ENCODE data around the gene FYTTD1. TPM values are rescaled to one million over a fixed set of nuclear protein-coding genes. Genes with fewer than 3 reads are reported as not detected.

FYTTD1 gene
- total and polyA plus RNA-seq, 2 of the 4 experiments (the other 2 are of a cell fraction) = 20.4 to 50.2 TPM

DNA sequence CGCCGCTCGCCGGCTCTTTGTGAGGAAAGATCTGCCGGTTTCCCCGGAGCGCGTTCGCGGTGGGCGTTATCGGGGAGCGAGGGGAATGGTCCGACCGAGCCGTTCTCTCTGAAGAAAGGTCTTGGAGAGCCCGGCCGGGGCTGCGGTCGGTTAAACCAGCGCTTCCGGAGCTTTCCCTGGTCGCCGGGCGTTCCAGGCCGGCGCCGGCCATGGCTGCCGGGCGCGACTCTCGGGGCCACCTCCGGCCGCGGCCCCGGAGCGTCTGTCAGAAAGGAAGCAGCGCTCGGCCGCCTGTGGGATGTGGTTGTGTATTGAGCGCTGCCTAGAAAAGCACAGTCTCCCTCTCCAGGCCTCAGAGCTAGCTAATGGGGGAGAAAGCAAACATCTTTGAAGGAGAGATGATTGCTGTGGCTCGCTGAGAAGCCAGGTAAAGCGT is 731 bp downstream of the FYTTD1 start:
- Histone ChIP-seq H3K79me1 (ENCODE audit: low read depth in 1 of 2, low read length in 2 of 2) (peaks cover 7 to 23% of the 10 kb centered on the region in 2 experiments; a peak in 3 of 4 replicates), H2BK15ac (ENCODE audit: low read depth, low read length) (0 out of 3 replicates have a peak overlapping the region, but pooled peaks have one; percentile 37), H3K56ac (ENCODE audit: extremely low read depth, insufficient read depth, low read length) (peak overlapping the region; percentile 73; the same call in 1 of the 2 replicates), H4K91ac (ENCODE audit: insufficient read depth, low read depth, low read length) (peak overlapping the region; percentile 66), H2AK9ac (replicated peaks; ENCODE audit: low read depth, low read length, poor library complexity) (peak overlapping the region; percentile 93), H4K20me1 (ENCODE audit: insufficient read depth, low read length) (peaks cover 48% of the 10 kb centered on the region), H3K18ac (ENCODE audit: low read depth, low read length) (no peak overlapping the region), H3K4me3 (ENCODE audit: insufficient read depth, low read depth, low read length) (peak overlapping the region; percentile 89), H3K14ac (replicated peaks; ENCODE audit: low read depth, low read length) (peak overlapping the region; percentile 81), H2BK20ac (ENCODE audit: low read depth, low read length) (no peak overlapping the region), H3K27me3 (ENCODE audit: control insufficient read depth, insufficient read depth, low read length) (no peaks in the 10 kb centered on the region), H2AFZ (replicated peaks; ENCODE audit: low read length, poor library complexity) (peak overlapping the region; percentile 100), H2AK5ac (ENCODE audit: low read depth, low read length) (peak overlapping the region; percentile 65; the same call in 1 of the 2 replicates), H4K5ac (ENCODE audit: low read depth, low read length) (no peak overlapping the region), H3K9me3 (ENCODE audit: control insufficient read depth, insufficient read depth, low read length) (no peaks in the 10 kb centered on the region), H3K4ac (ENCODE audit: low read depth, low read length) (peak overlapping the region; percentile 77), H3K36me3 (ENCODE audit: control insufficient read depth, insufficient read depth, low read length) (no peaks in the 10 kb centered on the region), H3K4me2 (ENCODE audit: low read depth, low read length) (peak overlapping the region; percentile 93), H3K23ac (ENCODE audit: low read depth, low read length) (peak overlapping the region; percentile 92), H3K9me1 (ENCODE audit: insufficient read depth, low read length) (peaks cover 6% of the 10 kb centered on the region; the same call in 1 of the 2 replicates), H3K27ac (ENCODE audit: insufficient read depth, low read length) (peak overlapping the region; percentile 94), H3K9ac (ENCODE audit: low read depth, low read length) (peak overlapping the region; percentile 69), H2BK5ac (ENCODE audit: low read depth, low read length, poor library complexity, severe bottlenecking) (peak overlapping the region; percentile 91), H3K4me1 (ENCODE audit: control insufficient read depth, insufficient read depth, low read length) (peaks cover 2% of the 10 kb centered on the region), H2BK120ac (ENCODE audit: low read depth, low read length) (peak overlapping the region; percentile 14; the same call in 1 of the 2 replicates), H4K8ac (ENCODE audit: low read depth in 2 of 2, low read length in 2 of 2) (peak overlapping the region in 1 of 2 experiments; percentile 33; a peak in 1 of 4 replicates)
- intact Hi-C loops (cut with micrococcal nuclease) (no loop called here), dilution Hi-C loops (cut with HindIII; ENCODE audit: low sequenced_read_pairs, unreplicated experiment) (no loop called here), in situ Hi-C loops (cut with MboI; ENCODE audit: low sequenced_read_pairs) (no loop called here)
- WGBS, 2 experiments (ENCODE audit: extremely low coverage in 2 of 2, insufficient read length in 1 of 2) = 0% methylated on average over 11 of the region's 43 CpGs; no CpG with 5 or more reads in 1 of the 2 experiments
- POLR2A ChIA-PET (ENCODE audit: unreplicated experiment) = no interaction called here
- no TSS peak for BruUV-seq (replicated peaks)
- TF ChIP-seq BHLHE40 (IDR thresholded peaks at IDR 0.05; ENCODE audit: low read depth, low read length) (no peak), CEBPB (IDR thresholded peaks at IDR 0.05; ENCODE audit: low read depth, low read length) (no peak), RFX5 (IDR thresholded peaks at IDR 0.05; ENCODE audit: low read depth, low read length) (no peak), RAD21 (IDR thresholded peaks at IDR 0.05; ENCODE audit: low read length) (peak; percentile 29; the same call in 1 of the 2 replicates), NFE2L2 (IDR thresholded peaks at IDR 0.05; ENCODE audit: low read depth, low read length) (no peak), MAZ (IDR thresholded peaks at IDR 0.05; ENCODE audit: borderline replicate concordance, low read depth, low read length) (no peak; the same call in 1 of the 2 replicates), RCOR1 (IDR thresholded peaks at IDR 0.05; ENCODE audit: insufficient replicate concordance, low read length) (no peak), MXI1 (IDR thresholded peaks at IDR 0.05; ENCODE audit: borderline replicate concordance, low read depth, low read length) (0 out of 2 replicates have a peak, but pooled peaks have one; percentile 19), MAFK (IDR thresholded peaks at IDR 0.05; ENCODE audit: low read depth, low read length) (no peak), POLR2A (IDR thresholded peaks at IDR 0.05; ENCODE audit: low read depth, low read length) (peak; percentile 62; the same call in 1 of the 2 replicates), CHD1 (IDR thresholded peaks at IDR 0.05; ENCODE audit: low read depth, low read length) (no peak)
- TF ChIP-seq, protein P1, sequence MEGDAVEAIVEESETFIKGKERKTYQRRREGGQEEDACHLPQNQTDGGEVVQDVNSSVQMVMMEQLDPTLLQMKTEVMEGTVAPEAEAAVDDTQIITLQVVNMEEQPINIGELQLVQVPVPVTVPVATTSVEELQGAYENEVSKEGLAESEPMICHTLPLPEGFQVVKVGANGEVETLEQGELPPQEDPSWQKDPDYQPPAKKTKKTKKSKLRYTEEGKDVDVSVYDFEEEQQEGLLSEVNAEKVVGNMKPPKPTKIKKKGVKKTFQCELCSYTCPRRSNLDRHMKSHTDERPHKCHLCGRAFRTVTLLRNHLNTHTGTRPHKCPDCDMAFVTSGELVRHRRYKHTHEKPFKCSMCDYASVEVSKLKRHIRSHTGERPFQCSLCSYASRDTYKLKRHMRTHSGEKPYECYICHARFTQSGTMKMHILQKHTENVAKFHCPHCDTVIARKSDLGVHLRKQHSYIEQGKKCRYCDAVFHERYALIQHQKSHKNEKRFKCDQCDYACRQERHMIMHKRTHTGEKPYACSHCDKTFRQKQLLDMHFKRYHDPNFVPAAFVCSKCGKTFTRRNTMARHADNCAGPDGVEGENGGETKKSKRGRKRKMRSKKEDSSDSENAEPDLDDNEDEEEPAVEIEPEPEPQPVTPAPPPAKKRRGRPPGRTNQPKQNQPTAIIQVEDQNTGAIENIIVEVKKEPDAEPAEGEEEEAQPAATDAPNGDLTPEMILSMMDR (conservative IDR thresholded peaks at IDR 0.05; ENCODE audit: low read depth, low read length) = no peak
- peak; percentile 50 for ATAC-seq (ENCODE audit: low read depth)
- DNase-seq = peak; percentile 69
- CTCF ChIA-PET = interaction anchor here (0.6 to 1.2 kb wide), 2 partner anchors 97 to 152 kb away, joined by 3 read pairs; no protein-coding TSS in a partner anchor
